Measurements from ENCODE around the gene ISL2.

Gene ISL2

GRCh38 chr15:76332796-76333195 lies 3.8 kb upstream of the ISL2 start:
- Histone ChIP-seq H3K27me3 (ENCODE audit: low read length) (no peaks in the 10 kb centered on the region), H3K27ac (ENCODE audit: low read depth, low read length) (no peak overlapping the region), H3K36me3 (ENCODE audit: low read length) (no peaks in the 10 kb centered on the region), H3K79me2 (ENCODE audit: insufficient read depth, low read length) (peaks cover 11% of the 10 kb centered on the region), H3K4me3 (ENCODE audit: insufficient read depth, low read length, poor library complexity, severe bottlenecking) (no peak overlapping the region), H3F3A (ENCODE audit: insufficient read depth) (peaks cover 13% of the 10 kb centered on the region), H3K4me2 (ENCODE audit: low read depth, low read length, poor library complexity, severe bottlenecking) (no peak overlapping the region), H3K9me3 (ENCODE audit: insufficient read depth, low read length) (no peaks in the 10 kb centered on the region), H4K20me1 (ENCODE audit: low read depth, low read length) (no peaks in the 10 kb centered on the region), H3K9ac (ENCODE audit: low read length) (no peak overlapping the region), H2AFZ (ENCODE audit: low read depth, low read length, severe bottlenecking) (no peak overlapping the region), H3K9me2 (replicated peaks; ENCODE audit: insufficient read depth, low read length) (no peaks in the 10 kb centered on the region)
- TF ChIP-seq EZH2phosphoT487 (conservative IDR thresholded peaks at IDR 0.05; ENCODE audit: low read length) (no peak), CTCF (IDR thresholded peaks at IDR 0.05; ENCODE audit: insufficient read depth, low read length, poor library complexity, severe bottlenecking) (no peak)

GRCh38 chr15:76333309-76333708 lies 3.3 kb upstream of the ISL2 start:
- no peaks in the 10 kb centered on the region for H3K9me2 ChIP-seq (replicated peaks; ENCODE audit: insufficient read depth, low read length)
- H3K4me3 ChIP-seq (ENCODE audit: insufficient read depth, low read length, poor library complexity, severe bottlenecking) = no peak overlapping the region
- H3K9ac ChIP-seq (ENCODE audit: low read length) = no peak overlapping the region
- H4K20me1 ChIP-seq (ENCODE audit: low read depth, low read length) = no peaks in the 10 kb centered on the region
- TF ChIP-seq CTCF (IDR thresholded peaks at IDR 0.05; ENCODE audit: insufficient read depth, low read length, poor library complexity, severe bottlenecking) (no peak), EZH2phosphoT487 (conservative IDR thresholded peaks at IDR 0.05; ENCODE audit: low read length) (no peak)
- peaks cover 13% of the 10 kb centered on the region for H3F3A ChIP-seq (ENCODE audit: insufficient read depth)
- H3K79me2 ChIP-seq (ENCODE audit: insufficient read depth, low read length) = peaks cover 14% of the 10 kb centered on the region
- H2AFZ ChIP-seq (ENCODE audit: low read depth, low read length, severe bottlenecking) = no peak overlapping the region
- no peaks in the 10 kb centered on the region for H3K36me3 ChIP-seq (ENCODE audit: low read length)
- no peaks in the 10 kb centered on the region for H3K27me3 ChIP-seq (ENCODE audit: low read length)
- no peaks in the 10 kb centered on the region for H3K9me3 ChIP-seq (ENCODE audit: insufficient read depth, low read length)
- H3K4me2 ChIP-seq (ENCODE audit: low read depth, low read length, poor library complexity, severe bottlenecking) = no peak overlapping the region
- H3K27ac ChIP-seq (ENCODE audit: low read depth, low read length) = no peak overlapping the region

- H3K27me3 ChIP-seq (ENCODE audit: low read length) = no peaks in the 10 kb centered on the region
- TF ChIP-seq CTCF (IDR thresholded peaks at IDR 0.05; ENCODE audit: insufficient read depth, low read length, poor library complexity, severe bottlenecking) (no peak), EZH2phosphoT487 (conservative IDR thresholded peaks at IDR 0.05; ENCODE audit: low read length) (no peak)
- H2AFZ ChIP-seq (ENCODE audit: low read depth, low read length, severe bottlenecking) = no peak overlapping the region
- H3K27ac ChIP-seq (ENCODE audit: low read depth, low read length) = no peak overlapping the region
- no peaks in the 10 kb centered on the region for H3K9me2 ChIP-seq (replicated peaks; ENCODE audit: insufficient read depth, low read length)
- H3K79me2 ChIP-seq (ENCODE audit: insufficient read depth, low read length) = peaks cover 19% of the 10 kb centered on the region
- H4K20me1 ChIP-seq (ENCODE audit: low read depth, low read length) = no peaks in the 10 kb centered on the region; the same call in 1 of the 2 replicates
- H3K9ac ChIP-seq (ENCODE audit: low read length) = no peak overlapping the region
- no peak overlapping the region for H3K4me2 ChIP-seq (ENCODE audit: low read depth, low read length, poor library complexity, severe bottlenecking)
- no peaks in the 10 kb centered on the region for H3K36me3 ChIP-seq (ENCODE audit: low read length)
- no peak overlapping the region for H3K4me3 ChIP-seq (ENCODE audit: insufficient read depth, low read length, poor library complexity, severe bottlenecking)
- peaks cover 13% of the 10 kb centered on the region for H3F3A ChIP-seq (ENCODE audit: insufficient read depth)
- no peaks in the 10 kb centered on the region for H3K9me3 ChIP-seq (ENCODE audit: insufficient read depth, low read length)
Measured at GRCh38 chr15:76333720-76334437, 2.7 kb upstream of the ISL2 start.

Measured in SU-DHL-6 (cell line).